Ishikawa (cell line): ENCODE results near the gene RALGPS1.

Source experiments
- CEBPB ChIP-seq: IDR thresholded peaks from 2 replicates; pipeline ENCODE4 v1.6.1; 2012
- CREB1 ChIP-seq: IDR thresholded peaks from 2 replicates; pipeline ENCODE4 v1.6.1; 2012; ENCODE audit warnings: low read depth
- EP300 ChIP-seq: IDR thresholded peaks from 2 replicates; pipeline ENCODE4 v1.6.1; 2012; ENCODE audit warnings: borderline replicate concordance
- FOXM1 ChIP-seq: IDR thresholded peaks from 2 replicates; pipeline ENCODE4 v1.6.1; 2012; ENCODE audit warnings: low read depth, borderline replicate concordance
- NFIC ChIP-seq: IDR thresholded peaks from 2 replicates; pipeline ENCODE4 v1.6.1; 2012
- RAD21 ChIP-seq: IDR thresholded peaks from 2 replicates; pipeline ENCODE4 v1.6.1; 2012; ENCODE audit warnings: low read depth
- TAF1 ChIP-seq: IDR thresholded peaks from 2 replicates; pipeline ENCODE4 v1.6.1; 2012; ENCODE audit warnings: low read depth, mild to moderate bottlenecking
- YY1 ChIP-seq: IDR thresholded peaks from 2 replicates; pipeline ENCODE4 v1.6.1; 2012; ENCODE audit warnings: low read depth
- TF ChIP-seq, protein P1 (sequence below): IDR thresholded peaks from 2 replicates; pipeline ENCODE4 v1.6.1; 2012; ENCODE audit warnings: low read depth, mild to moderate bottlenecking
- TF ChIP-seq, protein P2 (sequence below): IDR thresholded peaks from 2 replicates; pipeline ENCODE4 v1.6.1; 2012
- TF ChIP-seq, protein P3 (sequence below): IDR thresholded peaks from 2 replicates; pipeline ENCODE4 v1.6.1; 2012

DNA sequence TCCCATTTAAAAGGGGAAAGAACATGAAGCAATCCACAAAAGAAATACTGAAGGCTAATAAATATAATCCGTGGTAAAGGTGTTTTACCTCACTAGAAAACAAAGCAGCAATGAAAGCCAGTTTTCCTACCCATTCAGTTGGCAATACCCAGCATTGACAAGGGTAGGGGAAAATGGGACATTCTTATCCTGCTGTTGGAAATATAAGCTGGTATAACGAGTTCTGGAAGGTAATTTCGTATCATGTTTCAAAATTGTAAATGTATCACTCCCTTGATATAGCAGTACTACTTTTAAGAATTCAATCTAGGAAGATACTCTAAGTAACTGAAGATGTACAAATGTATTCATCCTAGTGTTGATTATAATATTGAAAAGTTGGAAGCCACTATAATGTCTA, 22.9 kb upstream of the RALGPS1 start:
- TF ChIP-seq EP300 (no peak), YY1 (no peak), CREB1 (no peak), NFIC (no peak), RAD21 (no peak), CEBPB (no peak), TAF1 (no peak), FOXM1 (no peak)
- TF ChIP-seq, protein P1, sequence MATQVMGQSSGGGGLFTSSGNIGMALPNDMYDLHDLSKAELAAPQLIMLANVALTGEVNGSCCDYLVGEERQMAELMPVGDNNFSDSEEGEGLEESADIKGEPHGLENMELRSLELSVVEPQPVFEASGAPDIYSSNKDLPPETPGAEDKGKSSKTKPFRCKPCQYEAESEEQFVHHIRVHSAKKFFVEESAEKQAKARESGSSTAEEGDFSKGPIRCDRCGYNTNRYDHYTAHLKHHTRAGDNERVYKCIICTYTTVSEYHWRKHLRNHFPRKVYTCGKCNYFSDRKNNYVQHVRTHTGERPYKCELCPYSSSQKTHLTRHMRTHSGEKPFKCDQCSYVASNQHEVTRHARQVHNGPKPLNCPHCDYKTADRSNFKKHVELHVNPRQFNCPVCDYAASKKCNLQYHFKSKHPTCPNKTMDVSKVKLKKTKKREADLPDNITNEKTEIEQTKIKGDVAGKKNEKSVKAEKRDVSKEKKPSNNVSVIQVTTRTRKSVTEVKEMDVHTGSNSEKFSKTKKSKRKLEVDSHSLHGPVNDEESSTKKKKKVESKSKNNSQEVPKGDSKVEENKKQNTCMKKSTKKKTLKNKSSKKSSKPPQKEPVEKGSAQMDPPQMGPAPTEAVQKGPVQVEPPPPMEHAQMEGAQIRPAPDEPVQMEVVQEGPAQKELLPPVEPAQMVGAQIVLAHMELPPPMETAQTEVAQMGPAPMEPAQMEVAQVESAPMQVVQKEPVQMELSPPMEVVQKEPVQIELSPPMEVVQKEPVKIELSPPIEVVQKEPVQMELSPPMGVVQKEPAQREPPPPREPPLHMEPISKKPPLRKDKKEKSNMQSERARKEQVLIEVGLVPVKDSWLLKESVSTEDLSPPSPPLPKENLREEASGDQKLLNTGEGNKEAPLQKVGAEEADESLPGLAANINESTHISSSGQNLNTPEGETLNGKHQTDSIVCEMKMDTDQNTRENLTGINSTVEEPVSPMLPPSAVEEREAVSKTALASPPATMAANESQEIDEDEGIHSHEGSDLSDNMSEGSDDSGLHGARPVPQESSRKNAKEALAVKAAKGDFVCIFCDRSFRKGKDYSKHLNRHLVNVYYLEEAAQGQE: no peak
- TF ChIP-seq, protein P2, sequence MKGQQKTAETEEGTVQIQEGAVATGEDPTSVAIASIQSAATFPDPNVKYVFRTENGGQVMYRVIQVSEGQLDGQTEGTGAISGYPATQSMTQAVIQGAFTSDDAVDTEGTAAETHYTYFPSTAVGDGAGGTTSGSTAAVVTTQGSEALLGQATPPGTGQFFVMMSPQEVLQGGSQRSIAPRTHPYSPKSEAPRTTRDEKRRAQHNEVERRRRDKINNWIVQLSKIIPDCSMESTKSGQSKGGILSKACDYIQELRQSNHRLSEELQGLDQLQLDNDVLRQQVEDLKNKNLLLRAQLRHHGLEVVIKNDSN: no peak
- TF ChIP-seq, protein P3, sequence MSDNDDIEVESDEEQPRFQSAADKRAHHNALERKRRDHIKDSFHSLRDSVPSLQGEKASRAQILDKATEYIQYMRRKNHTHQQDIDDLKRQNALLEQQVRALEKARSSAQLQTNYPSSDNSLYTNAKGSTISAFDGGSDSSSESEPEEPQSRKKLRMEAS: no peak
